ENCODE measurements around the gene PSAP. TPM values are rescaled to one million over a fixed set of nuclear protein-coding genes. Genes with fewer than 3 reads are reported as not detected.

The PSAP gene
- polyA plus RNA-seq, 1 donor from 2014 or later, result 651 TPM

- no peak for TF ChIP-seq EP300 (conservative IDR thresholded peaks at IDR 0.05; ENCODE audit: poor library complexity, severe bottlenecking)
- TF ChIP-seq SMC3 (conservative IDR thresholded peaks at IDR 0.05; ENCODE audit: poor library complexity), result no peak
- H3F3A ChIP-seq (ENCODE audit: insufficient read depth, low read length, poor library complexity, severe bottlenecking), result no peaks in the 10 kb centered on the region
- H3K9me3 ChIP-seq (ENCODE audit: low read length), result no peaks in the 10 kb centered on the region
These were observed 70.9 kb downstream of the PSAP start for GRCh38 chr10:71780156-71780555.

DNA sequence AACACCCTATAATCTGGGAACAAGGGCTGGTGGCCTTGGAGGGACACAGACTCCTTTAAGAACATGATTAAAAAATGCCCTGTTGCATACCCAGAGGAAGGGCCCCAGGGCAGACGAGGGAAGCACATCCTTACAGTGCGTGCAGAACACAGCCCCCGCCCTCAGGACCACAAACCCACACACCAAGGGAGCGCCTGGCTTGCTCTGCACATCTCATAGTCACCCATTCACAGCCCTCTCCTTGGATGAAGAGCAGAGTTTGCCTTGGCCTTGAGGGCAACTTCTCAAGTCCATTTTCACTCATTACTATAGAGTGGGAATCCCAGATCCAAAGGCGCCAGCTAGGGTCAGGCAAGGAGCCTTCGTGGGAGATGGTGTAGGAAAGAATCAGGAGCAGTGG lies 71.4 kb downstream of the PSAP start:
- Histone ChIP-seq H3K27ac (ENCODE audit: low read length) (no peak overlapping the region), H3K9me2 (ENCODE audit: insufficient read depth, low read length) (no peaks in the 10 kb centered on the region), H3K4me2 (ENCODE audit: low read length) (no peak overlapping the region), H3K79me2 (replicated peaks; ENCODE audit: insufficient read depth, low read length) (no peaks in the 10 kb centered on the region), H3K9me3 (ENCODE audit: low read length) (no peaks in the 10 kb centered on the region), H4K20me1 (ENCODE audit: insufficient read depth) (no peaks in the 10 kb centered on the region), H3F3A (ENCODE audit: insufficient read depth, low read length, poor library complexity, severe bottlenecking) (no peaks in the 10 kb centered on the region), H3K36me3 (ENCODE audit: insufficient read depth, low read length) (no peaks in the 10 kb centered on the region), H3K27me3 (ENCODE audit: insufficient read depth, low read depth, low read length) (peaks cover under 1% of the 10 kb centered on the region), H2AFZ (ENCODE audit: low read depth, low read length) (no peak overlapping the region), H3K9ac (ENCODE audit: low read length) (no peak overlapping the region), H3K4me3 (ENCODE audit: low read length) (no peak overlapping the region)
- no peak for TF ChIP-seq EP300 (conservative IDR thresholded peaks at IDR 0.05; ENCODE audit: poor library complexity, severe bottlenecking)
- TF ChIP-seq EZH2 (IDR thresholded peaks at IDR 0.05; ENCODE audit: borderline replicate concordance, insufficient read depth, low read length, poor library complexity, severe bottlenecking), result no peak
- no peak for TF ChIP-seq POLR2AphosphoS5 (IDR thresholded peaks at IDR 0.05)
- TF ChIP-seq, protein P1, sequence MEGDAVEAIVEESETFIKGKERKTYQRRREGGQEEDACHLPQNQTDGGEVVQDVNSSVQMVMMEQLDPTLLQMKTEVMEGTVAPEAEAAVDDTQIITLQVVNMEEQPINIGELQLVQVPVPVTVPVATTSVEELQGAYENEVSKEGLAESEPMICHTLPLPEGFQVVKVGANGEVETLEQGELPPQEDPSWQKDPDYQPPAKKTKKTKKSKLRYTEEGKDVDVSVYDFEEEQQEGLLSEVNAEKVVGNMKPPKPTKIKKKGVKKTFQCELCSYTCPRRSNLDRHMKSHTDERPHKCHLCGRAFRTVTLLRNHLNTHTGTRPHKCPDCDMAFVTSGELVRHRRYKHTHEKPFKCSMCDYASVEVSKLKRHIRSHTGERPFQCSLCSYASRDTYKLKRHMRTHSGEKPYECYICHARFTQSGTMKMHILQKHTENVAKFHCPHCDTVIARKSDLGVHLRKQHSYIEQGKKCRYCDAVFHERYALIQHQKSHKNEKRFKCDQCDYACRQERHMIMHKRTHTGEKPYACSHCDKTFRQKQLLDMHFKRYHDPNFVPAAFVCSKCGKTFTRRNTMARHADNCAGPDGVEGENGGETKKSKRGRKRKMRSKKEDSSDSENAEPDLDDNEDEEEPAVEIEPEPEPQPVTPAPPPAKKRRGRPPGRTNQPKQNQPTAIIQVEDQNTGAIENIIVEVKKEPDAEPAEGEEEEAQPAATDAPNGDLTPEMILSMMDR (IDR thresholded peaks at IDR 0.05; ENCODE audit: poor library complexity, severe bottlenecking), result no peak
- no peak for TF ChIP-seq SMC3 (conservative IDR thresholded peaks at IDR 0.05; ENCODE audit: poor library complexity)
- no peak for TF ChIP-seq REST (IDR thresholded peaks at IDR 0.05; ENCODE audit: borderline replicate concordance)
- no peak for TF ChIP-seq MXI1 (conservative IDR thresholded peaks at IDR 0.05; ENCODE audit: poor library complexity, severe bottlenecking)
- no peak for TF ChIP-seq RAD21 (conservative IDR thresholded peaks at IDR 0.05)
- TF ChIP-seq TAF1 (IDR thresholded peaks at IDR 0.05; ENCODE audit: low read depth), result no peak

More at GRCh38 chr10:71780156-71780555, 70.9 kb downstream of the PSAP start:
- no peaks in the 10 kb centered on the region for H3K79me2 ChIP-seq (replicated peaks; ENCODE audit: insufficient read depth, low read length)
- H3K4me3 ChIP-seq (ENCODE audit: low read length), result no peak overlapping the region
- H3K27me3 ChIP-seq (ENCODE audit: insufficient read depth, low read depth, low read length), result no peaks in the 10 kb centered on the region
- no peaks in the 10 kb centered on the region for H3K9me2 ChIP-seq (ENCODE audit: insufficient read depth, low read length)
- H4K20me1 ChIP-seq (ENCODE audit: insufficient read depth), result no peaks in the 10 kb centered on the region
- H2AFZ ChIP-seq (ENCODE audit: low read depth, low read length), result no peak overlapping the region
- no peak overlapping the region for H3K27ac ChIP-seq (ENCODE audit: low read length)
- H3K9ac ChIP-seq (ENCODE audit: low read length), result no peak overlapping the region
- H3K36me3 ChIP-seq (ENCODE audit: insufficient read depth, low read length), result no peaks in the 10 kb centered on the region
- H3K4me2 ChIP-seq (ENCODE audit: low read length), result no peak overlapping the region

Measured in neural cell (in vitro differentiated cells).